ENCODE measurements around the gene CFD.

The CFD gene

DNA sequence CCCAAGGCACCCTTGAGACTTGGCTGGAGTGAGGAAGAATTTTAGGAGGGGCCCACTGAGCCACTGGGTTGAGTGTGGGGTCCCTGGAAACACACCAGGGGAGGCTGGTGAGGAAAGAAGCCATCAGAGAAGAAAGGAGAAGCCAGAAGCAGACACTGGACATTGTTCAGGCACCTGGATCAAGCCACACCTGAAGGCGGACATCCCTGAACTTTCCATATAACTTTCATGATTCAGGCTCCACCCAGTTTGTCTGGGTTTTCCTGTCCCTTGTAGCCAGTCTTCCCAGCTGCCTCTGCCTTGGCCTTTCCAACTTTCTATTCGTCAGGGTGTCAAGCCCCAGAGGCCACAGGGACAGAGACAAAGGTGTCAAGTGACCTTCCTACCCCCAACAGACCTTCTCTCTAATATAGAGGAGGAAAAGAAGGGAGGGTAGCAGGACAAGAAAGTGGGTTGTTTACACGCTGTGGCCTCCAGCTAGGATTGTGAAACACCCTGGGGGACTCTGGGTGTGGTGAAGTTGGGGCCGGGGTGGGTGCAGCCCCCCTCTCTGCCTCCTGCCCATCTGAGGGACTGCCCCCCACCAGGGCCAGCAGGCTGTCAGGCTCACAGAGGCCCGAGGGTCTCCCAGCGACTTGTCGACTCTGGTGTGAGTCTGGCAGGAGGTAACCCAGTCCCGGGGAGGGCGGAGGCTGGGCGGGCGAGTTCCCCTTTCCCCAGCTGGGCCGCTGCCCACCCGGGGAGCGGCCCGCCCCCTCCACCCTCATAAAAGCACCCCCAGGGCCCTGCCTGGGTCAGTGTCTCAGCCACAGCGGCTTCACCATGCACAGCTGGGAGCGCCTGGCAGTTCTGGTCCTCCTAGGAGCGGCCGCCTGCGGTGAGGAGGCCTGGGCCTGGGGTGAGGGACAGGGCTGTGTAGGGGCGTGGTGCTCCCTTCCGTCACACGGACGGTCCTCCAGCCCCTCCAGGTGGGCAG lies at the start of gene CFD:
Gene CFD, plus strand, starts transcription at position 797 of the 976 bp plus-strand sequence. Its CDS starts 26 bp downstream, at position 823.
- peak within 1 kb of the TSS; percentile 33 for H3K4me3 ChIP-seq (ENCODE audit: control insufficient read depth, low read depth, low read length)
- TF ChIP-seq, protein P1, sequence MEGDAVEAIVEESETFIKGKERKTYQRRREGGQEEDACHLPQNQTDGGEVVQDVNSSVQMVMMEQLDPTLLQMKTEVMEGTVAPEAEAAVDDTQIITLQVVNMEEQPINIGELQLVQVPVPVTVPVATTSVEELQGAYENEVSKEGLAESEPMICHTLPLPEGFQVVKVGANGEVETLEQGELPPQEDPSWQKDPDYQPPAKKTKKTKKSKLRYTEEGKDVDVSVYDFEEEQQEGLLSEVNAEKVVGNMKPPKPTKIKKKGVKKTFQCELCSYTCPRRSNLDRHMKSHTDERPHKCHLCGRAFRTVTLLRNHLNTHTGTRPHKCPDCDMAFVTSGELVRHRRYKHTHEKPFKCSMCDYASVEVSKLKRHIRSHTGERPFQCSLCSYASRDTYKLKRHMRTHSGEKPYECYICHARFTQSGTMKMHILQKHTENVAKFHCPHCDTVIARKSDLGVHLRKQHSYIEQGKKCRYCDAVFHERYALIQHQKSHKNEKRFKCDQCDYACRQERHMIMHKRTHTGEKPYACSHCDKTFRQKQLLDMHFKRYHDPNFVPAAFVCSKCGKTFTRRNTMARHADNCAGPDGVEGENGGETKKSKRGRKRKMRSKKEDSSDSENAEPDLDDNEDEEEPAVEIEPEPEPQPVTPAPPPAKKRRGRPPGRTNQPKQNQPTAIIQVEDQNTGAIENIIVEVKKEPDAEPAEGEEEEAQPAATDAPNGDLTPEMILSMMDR (IDR thresholded peaks at IDR 0.05; ENCODE audit: control insufficient read depth, insufficient read depth, low read depth, low read length, missing control alignments), result no peak
- no peak for DNase-seq (ENCODE audit: low read depth)

DNA sequence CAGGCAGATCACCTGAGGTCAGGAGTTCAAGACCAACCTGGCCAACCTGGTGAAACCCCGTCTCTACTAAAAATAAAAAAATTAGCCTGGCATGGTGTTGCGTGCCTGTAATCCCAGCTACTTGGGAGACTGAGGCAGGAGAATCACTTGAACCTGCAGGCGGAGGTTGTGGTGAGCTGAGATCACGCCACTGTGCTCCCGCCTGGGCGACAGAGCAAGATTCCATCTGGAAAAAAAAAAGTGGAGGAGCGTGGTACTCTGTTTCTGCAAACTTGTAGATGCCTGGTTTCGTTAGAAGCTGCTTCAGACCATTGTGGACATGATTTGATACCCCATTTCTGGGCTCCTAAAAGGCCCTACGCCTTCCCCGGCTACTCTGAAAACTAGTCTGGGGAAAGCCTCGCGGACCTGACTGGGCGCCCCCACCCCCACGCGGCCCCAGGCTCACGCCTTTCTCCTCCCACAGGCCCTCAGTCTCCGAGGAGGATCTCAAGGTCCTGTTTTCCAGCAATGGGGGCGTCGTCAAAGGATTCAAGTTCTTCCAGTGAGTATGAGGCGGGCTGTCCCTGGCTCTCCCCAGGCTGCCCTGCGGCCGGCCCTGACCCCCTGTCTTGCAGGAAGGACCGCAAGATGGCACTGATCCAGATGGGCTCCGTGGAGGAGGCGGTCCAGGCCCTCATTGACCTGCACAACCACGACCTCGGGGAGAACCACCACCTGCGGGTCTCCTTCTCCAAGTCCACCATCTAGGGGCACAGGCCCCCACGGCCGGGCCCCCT lies 49.2 kb upstream of the CFD start:
- TF ChIP-seq, protein P1 (IDR thresholded peaks at IDR 0.05; ENCODE audit: control insufficient read depth, insufficient read depth, low read depth, low read length, missing control alignments), result no peak
- DNase-seq (ENCODE audit: low read depth), result no peak
- no peak overlapping the region for H3K4me3 ChIP-seq (ENCODE audit: control insufficient read depth, low read depth, low read length)

DNA sequence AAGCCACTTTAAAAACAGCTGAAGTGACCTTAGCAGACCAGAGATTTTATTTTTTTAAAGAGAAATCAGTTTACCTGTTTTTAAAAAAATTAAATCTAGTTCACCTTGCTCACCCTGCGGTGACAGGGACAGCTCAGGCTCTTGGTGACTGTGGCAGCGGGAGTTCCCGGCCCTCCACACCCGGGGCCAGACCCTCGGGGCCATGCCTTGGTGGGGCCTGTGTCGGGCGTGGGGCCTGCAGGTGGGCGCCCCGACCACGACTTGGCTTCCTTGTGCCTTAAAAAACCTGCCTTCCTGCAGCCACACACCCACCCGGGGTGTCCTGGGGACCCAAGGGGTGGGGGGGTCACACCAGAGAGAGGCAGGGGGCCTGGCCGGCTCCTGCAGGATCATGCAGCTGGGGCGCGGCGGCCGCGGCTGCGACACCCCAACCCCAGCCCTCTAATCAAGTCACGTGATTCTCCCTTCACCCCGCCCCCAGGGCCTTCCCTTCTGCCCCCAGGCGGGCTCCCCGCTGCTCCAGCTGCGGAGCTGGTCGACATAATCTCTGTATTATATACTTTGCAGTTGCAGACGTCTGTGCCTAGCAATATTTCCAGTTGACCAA lies 48.5 kb upstream of the CFD start:
- no peak for DNase-seq (ENCODE audit: low read depth)
- H3K4me3 ChIP-seq (ENCODE audit: control insufficient read depth, low read depth, low read length), result no peak overlapping the region

DNA sequence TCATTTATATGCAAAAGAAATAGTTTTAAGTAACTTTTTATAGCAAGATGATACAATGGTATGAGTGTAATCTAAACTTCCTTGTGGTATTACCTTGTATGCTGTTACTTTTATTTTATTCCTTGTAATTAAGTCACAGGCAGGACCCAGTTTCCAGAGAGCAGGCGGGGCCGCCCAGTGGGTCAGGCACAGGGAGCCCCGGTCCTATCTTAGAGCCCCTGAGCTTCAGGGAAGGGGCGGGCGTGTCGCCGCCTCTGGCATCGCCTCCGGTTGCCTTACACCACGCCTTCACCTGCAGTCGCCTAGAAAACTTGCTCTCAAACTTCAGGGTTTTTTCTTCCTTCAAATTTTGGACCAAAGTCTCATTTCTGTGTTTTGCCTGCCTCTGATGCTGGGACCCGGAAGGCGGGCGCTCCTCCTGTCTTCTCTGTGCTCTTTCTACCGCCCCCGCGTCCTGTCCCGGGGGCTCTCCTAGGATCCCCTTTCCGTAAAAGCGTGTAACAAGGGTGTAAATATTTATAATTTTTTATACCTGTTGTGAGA lies 47.9 kb upstream of the CFD start:
- TF ChIP-seq, protein P1 (IDR thresholded peaks at IDR 0.05; ENCODE audit: control insufficient read depth, insufficient read depth, low read depth, low read length, missing control alignments), result no peak
- no peak for DNase-seq (ENCODE audit: low read depth)
- H3K4me3 ChIP-seq (ENCODE audit: control insufficient read depth, low read depth, low read length), result no peak overlapping the region

More for the DNA sequence above, 48.5 kb upstream of the CFD start:
- TF ChIP-seq, protein P1 (IDR thresholded peaks at IDR 0.05; ENCODE audit: control insufficient read depth, insufficient read depth, low read depth, low read length, missing control alignments), result no peak

- TF ChIP-seq, protein P1 (IDR thresholded peaks at IDR 0.05; ENCODE audit: control insufficient read depth, insufficient read depth, low read depth, low read length, missing control alignments), result no peak
- H3K4me3 ChIP-seq (ENCODE audit: control insufficient read depth, low read depth, low read length), result no peak overlapping the region
- DNase-seq (ENCODE audit: low read depth), result no peak
Observed at GRCh38 chr19:812049-812746, 47.3 kb upstream of the CFD start.

Measured in AG09309 (cell line).